Measurements from ENCODE around the gene ANKLE1. TPM values are rescaled to one million over a fixed set of nuclear protein-coding genes. Genes with fewer than 3 reads are reported as not detected.
A peak's percentile ranks its signal among the peaks of the same experiment; 100 is the strongest.

ANKLE1 gene
- polyA plus RNA-seq, 1 of the 3 experiments (the other 2 are of a cell fraction) = 2.6 TPM

DNA sequence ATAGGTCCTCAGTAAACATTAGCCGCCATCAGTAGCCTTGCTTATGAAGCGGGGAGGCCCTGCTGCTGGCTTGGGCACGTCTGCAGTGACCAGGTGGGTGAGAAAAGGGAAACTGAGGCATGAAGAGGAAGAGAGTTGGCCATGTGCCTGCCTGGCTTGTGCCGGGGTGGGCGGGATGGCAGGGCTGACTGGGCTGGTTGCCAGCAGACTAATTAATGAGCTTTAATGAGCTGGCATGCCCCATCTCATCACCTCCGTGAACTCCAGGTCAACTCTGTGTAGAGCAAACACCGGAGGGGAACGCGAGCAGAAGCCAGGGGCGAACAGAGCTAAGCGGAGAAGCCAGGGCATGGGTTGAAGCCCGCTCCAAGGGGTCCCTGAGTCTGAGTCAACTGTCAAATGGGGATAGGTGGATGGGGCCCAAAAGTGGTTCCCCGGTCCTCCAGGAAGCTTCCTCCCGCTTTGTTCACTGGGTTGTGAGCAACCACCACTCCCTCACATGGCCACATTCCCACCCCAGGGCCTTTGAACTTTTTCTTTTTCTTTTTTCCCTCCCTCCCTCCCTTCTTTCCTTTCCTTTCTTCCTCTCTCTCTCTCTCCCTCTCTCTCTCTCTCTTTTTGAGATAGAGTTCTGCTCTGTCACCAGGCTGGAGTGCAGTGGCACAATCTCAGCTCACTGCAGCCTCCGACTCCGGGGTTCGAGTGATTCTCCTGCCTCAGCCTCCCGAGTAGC, 44.7 kb upstream of the ANKLE1 start:
- H3K27ac ChIP-seq (ENCODE audit: low read depth in 2 of 2, low read length in 1 of 2) = peak overlapping the region; percentile 48 to 84; a peak in 3 of 4 replicates
- 95% methylated on average over 18 of the region's 18 CpGs for WGBS (ENCODE audit: low lambda C conversion rate)
- DNase-seq = no peak
- TF ChIP-seq GATA2 (CRISPR knock-in tag; IDR thresholded peaks at IDR 0.05) (no peak), EZH2phosphoT487 (IDR thresholded peaks at IDR 0.05; ENCODE audit: borderline replicate concordance, low read depth) (no peak), ELF1 (IDR thresholded peaks at IDR 0.05) (no peak)
- H4K20me1 ChIP-seq (ENCODE audit: insufficient read depth) = peaks cover 20% of the 10 kb centered on the region
- ChIA-PET CTCF (interaction anchor here (0.6 to 4.4 kb wide), 2 partner anchors 28 to 45 kb away, joined by 3 to 29 read pairs; partner anchors contain the start of gene ANKLE1), POLR2A (no interaction called here)
- no peak overlapping the region for H3K9ac ChIP-seq
- H3K4me2 ChIP-seq = peak overlapping the region; percentile 59; the same call in 1 of the 2 replicates
- no peak overlapping the region for H3K4me3 ChIP-seq (ENCODE audit: low read depth in 2 of 2, low read length in 1 of 2)
- peaks cover 78% of the 10 kb centered on the region for H3K79me2 ChIP-seq (ENCODE audit: insufficient read depth)
- peaks cover 13 to 24% of the 10 kb centered on the region in 2 experiments; a peak in 3 of 4 replicates for H3K4me1 ChIP-seq (ENCODE audit: control insufficient read depth in 1 of 2, insufficient read depth in 2 of 2, low read depth in 1 of 2, low read length in 1 of 2)
- peaks cover 10 to 12% of the 10 kb centered on the region in 2 experiments for H3K36me3 ChIP-seq (replicated peaks in 1 of 2; ENCODE audit: control insufficient read depth in 1 of 2, insufficient read depth in 2 of 2, low read length in 1 of 2)
- H3K9me3 ChIP-seq = no peaks in the 10 kb centered on the region
- H2AFZ ChIP-seq (ENCODE audit: low read depth) = no peak overlapping the region
- no peaks in the 10 kb centered on the region for H3K9me2 ChIP-seq
- peaks cover 16% of the 10 kb centered on the region for H3F3A ChIP-seq (replicated peaks; ENCODE audit: insufficient read depth)
- no peaks in the 10 kb centered on the region for H3K27me3 ChIP-seq (ENCODE audit: insufficient read depth)

DNA sequence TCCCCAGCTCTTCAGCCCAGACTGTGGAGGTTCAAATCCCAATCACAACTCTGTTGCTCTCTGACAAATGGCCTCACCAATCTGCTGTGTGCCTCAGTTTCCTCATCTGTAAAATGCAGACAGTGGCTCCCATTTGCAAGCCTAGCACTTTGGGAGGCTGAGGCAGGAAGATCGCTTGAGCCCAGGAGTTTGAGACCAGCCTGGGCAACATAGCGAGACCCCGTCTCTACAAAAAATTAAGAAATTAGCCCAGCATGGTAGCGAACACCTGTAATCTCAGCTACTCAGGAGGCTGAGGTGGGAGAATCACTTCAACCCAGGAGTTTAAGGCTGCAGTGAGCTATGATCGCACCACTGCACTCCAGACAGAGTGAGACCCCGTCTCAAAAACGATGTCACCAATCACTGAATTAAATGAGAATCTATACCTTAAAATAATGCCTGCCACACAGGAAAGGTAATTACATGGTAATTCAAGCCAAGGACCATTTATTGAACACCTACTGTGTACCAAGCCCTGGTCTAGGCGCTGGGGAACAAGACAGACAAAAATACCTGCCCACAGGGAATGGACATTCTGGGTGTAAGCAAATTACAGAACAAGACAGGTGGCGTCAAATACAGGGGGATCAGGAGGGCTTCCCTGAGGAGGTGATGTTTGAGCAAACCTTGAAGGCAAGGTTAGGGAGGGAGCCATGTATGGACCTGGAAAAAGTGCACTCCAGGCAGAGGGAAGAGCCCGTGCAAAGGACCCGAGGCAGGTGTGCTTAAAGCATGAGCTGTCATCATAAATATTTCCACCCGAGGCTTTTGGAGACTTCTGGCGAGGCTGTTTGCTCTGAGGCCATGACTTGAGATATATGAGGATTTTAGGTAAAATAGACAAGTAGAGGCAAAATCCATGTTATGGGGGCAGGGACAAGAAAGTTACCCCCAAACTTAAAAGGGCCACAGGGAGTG, 43.7 kb upstream of the ANKLE1 start:
- H3K9me2 ChIP-seq = no peaks in the 10 kb centered on the region
- H3K36me3 ChIP-seq (replicated peaks in 1 of 2; ENCODE audit: control insufficient read depth in 1 of 2, insufficient read depth in 2 of 2, low read length in 1 of 2) = peaks cover 7 to 8% of the 10 kb centered on the region in 2 experiments
- TF ChIP-seq FOXJ3 (CRISPR knock-in tag; IDR thresholded peaks at IDR 0.05) (no peak), RCOR1 (IDR thresholded peaks at IDR 0.05; ENCODE audit: low read length) (no peak), FOSL2 (IDR thresholded peaks at IDR 0.05; ENCODE audit: borderline replicate concordance, low read depth) (no peak), RXRA (IDR thresholded peaks at IDR 0.05; ENCODE audit: borderline replicate concordance, low read depth) (no peak)
- H3K4me2 ChIP-seq = no peak overlapping the region
- no peak overlapping the region for H2AFZ ChIP-seq (ENCODE audit: low read depth)
- H3K4me3 ChIP-seq (ENCODE audit: low read depth in 2 of 2, low read length in 1 of 2) = no peak overlapping the region
- peaks cover 84% of the 10 kb centered on the region for H3K79me2 ChIP-seq (ENCODE audit: insufficient read depth)
- 93% methylated on average over 13 of the region's 13 CpGs for WGBS (ENCODE audit: low lambda C conversion rate)
- peaks cover 16% of the 10 kb centered on the region for H3F3A ChIP-seq (replicated peaks; ENCODE audit: insufficient read depth)
- DNase-seq = no peak
- no peak overlapping the region for H3K9ac ChIP-seq
- POLR2A ChIA-PET = no interaction called here
- H3K27ac ChIP-seq (ENCODE audit: low read depth in 2 of 2, low read length in 1 of 2) = no peak overlapping the region
- H3K4me1 ChIP-seq (ENCODE audit: control insufficient read depth in 1 of 2, insufficient read depth in 2 of 2, low read depth in 1 of 2, low read length in 1 of 2) = peaks cover 13 to 25% of the 10 kb centered on the region in 2 experiments; a peak in 3 of 4 replicates
- H3K9me3 ChIP-seq = no peaks in the 10 kb centered on the region
- CTCF ChIA-PET = interaction anchor here (4.4 kb wide), 1 partner anchor 44 kb away, joined by 29 read pairs; the partner anchor contains the start of gene ANKLE1
- no peaks in the 10 kb centered on the region for H3K27me3 ChIP-seq (ENCODE audit: insufficient read depth)
- H4K20me1 ChIP-seq (ENCODE audit: insufficient read depth) = peaks cover 29% of the 10 kb centered on the region

All from SK-N-SH (cell line).